ENCODE results near the gene POU2F3.
A peak's percentile ranks its signal among the peaks of the same experiment; 100 is the strongest.

Gene POU2F3

DNA sequence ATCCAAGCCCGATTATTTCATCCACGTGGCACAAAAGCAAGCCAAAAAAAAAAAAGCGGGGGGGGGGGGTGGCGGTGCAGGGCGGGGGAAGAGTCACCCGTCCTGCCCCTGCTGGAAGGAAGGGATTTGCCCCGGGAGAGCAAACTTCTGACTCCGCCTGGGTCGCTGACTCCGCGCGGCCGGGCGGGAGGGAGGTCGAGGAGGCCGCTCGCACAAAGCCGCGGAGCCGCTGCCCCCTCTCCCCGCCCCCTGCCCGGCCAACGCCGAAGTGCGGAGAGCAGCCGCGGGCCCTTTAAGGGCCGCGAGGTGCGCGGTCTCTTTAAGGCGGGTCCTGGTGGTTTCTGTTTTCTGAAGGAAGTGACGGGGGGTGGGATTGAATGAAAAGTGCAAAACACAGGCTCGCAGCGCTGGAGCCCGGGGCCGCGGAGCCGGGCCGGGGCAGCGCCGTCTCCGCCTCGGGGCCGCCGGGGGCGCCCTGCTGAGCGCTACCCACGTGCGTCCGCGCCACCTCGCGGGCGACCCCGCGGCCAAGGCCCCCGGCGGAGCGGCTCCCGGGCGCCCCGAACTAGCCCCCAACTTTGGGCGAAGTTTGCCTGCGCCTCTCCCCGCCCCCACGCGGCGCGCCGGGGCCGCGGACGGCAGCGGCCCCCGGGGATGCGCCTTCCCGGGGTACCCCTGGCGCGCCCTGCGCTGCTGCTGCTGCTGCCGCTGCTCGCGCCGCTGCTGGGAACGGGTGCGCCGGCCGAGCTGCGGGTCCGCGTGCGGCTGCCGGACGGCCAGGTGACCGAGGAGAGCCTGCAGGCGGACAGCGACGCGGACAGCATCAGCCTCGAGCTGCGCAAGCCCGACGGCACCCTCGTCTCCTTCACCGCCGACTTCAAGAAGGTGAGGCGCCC is 29.1 kb upstream of the POU2F3 start, which contains the start of gene OAF:
Gene OAF, plus strand, starts transcription at position 407 of the 896 bp plus-strand sequence. Its CDS starts 248 bp downstream, at position 655.
- peak; percentile 90 for DNase-seq (ENCODE audit: low read depth)

- DNase-seq (ENCODE audit: low read depth) = peak; percentile 24
Measured at GRCh38 chr11:120211522-120212258, 28.2 kb upstream of the POU2F3 start.

- DNase-seq (ENCODE audit: low read depth) = peak; percentile 25
Measured at GRCh38 chr11:120212259-120212878, 27.6 kb upstream of the POU2F3 start.

GRCh38 chr11:120212926-120213325 is 27.0 kb upstream of the POU2F3 start:
- DNase-seq (ENCODE audit: low read depth) = peak; percentile 43

GRCh38 chr11:120214581-120214980 is 25.4 kb upstream of the POU2F3 start:
- DNase-seq (ENCODE audit: low read depth) = no peak

GRCh38 chr11:120215634-120216033 is 24.3 kb upstream of the POU2F3 start:
- peak; percentile 79 for DNase-seq (ENCODE audit: low read depth)

DNA sequence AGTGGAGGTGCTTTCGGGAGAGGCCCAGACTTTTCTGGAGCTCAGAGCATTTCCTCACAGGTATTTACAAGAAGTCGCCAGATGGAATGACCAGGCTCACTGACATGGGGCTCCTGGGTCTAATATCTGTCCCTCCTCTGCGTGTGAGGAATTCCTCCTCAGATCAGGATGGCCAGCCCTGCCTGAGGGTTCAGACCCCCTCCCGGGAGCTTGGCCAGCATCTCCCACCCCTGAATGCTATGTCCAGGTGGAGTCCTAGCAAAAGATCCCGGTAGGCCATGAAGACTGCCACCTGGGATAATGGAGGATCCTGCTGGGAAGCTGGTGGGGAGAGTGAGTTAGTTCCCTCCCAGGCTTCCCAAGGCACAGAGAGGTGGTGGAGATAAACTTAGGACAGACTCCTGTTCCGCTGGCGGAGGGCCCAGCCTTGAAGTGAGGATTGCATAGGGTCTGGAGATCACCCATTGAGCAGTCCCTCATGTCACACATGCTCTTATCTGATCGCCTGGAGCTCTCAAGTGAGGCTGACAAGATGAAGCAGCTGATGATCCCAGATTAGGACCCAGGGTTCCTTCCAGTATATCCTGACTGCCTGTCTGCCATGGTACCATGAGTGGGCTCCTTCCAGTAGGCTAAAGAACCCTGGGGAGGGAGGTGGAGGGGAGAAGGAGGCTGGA is 23.4 kb upstream of the POU2F3 start:
- no peak for DNase-seq (ENCODE audit: low read depth)

- DNase-seq (ENCODE audit: low read depth) = no peak
Measured at GRCh38 chr11:120217526-120217925, 22.4 kb upstream of the POU2F3 start.

GRCh38 chr11:120217941-120218694 is 21.8 kb upstream of the POU2F3 start:
- DNase-seq (ENCODE audit: low read depth) = no peak

DNA sequence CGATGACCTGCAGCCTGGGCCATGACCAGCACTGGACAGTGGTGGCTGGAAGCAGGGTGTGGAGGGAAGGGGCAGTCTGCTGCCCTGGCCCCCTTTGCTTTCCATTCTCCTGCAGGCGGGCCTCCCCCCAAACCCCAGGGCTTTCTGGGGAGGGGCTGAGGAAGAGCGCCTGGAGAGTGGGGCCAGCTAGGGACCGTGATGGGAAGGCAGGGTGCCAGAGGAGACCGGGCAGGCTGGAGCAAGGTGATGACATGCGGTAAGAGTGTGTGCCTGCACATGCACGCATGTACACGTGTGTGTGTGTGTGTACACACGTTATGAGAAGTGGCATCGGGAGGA is 21.3 kb upstream of the POU2F3 start:
- DNase-seq (ENCODE audit: low read depth) = no peak

- DNase-seq (ENCODE audit: low read depth) = no peak
Measured at GRCh38 chr11:120219232-120219937, 20.6 kb upstream of the POU2F3 start.

GRCh38 chr11:120219938-120220746 is 19.8 kb upstream of the POU2F3 start:
- DNase-seq (ENCODE audit: low read depth) = no peak

DNA sequence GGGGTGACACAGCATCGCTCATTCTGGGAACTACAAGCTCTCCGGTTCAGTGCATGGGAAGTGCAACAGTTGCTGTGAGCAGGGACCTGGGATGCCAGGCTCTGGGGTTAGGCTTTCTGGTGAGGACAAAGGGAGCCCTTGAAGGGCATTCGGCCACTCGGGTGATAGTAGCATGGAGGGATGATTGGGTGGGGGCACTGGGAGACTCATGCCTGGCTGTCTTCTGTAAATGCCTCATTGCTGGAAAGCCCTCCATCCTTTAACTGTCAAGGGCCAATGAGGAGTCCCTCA is 19.2 kb upstream of the POU2F3 start:
- DNase-seq (ENCODE audit: low read depth) = no peak

- no peak for DNase-seq (ENCODE audit: low read depth)
Measured at GRCh38 chr11:120221115-120221752, 18.7 kb upstream of the POU2F3 start.

- DNase-seq (ENCODE audit: low read depth) = no peak
Measured at GRCh38 chr11:120222916-120223315, 17.0 kb upstream of the POU2F3 start.

- DNase-seq (ENCODE audit: low read depth) = no peak
Measured at GRCh38 chr11:120223793-120224192, 16.1 kb upstream of the POU2F3 start.

DNA sequence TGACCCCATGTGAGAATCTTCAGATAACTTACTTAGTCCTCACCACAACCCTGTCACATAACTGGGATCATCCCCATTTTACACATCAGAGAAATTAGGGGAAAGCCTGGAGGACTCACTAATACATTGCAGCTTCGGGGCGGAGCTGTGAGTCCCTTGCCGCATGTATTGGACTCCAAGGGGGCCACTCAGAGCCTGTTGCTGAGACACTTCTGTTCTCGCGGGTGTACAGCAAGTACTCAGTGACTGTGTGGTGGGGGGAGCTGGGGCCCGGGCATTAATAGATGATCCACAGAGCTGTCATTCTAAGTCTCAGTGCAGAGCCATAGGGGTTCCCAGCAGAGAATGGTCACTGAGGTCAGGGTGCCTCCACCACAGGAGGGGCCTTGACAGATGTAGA is 15.6 kb upstream of the POU2F3 start:
- no peak for DNase-seq (ENCODE audit: low read depth)

DNA sequence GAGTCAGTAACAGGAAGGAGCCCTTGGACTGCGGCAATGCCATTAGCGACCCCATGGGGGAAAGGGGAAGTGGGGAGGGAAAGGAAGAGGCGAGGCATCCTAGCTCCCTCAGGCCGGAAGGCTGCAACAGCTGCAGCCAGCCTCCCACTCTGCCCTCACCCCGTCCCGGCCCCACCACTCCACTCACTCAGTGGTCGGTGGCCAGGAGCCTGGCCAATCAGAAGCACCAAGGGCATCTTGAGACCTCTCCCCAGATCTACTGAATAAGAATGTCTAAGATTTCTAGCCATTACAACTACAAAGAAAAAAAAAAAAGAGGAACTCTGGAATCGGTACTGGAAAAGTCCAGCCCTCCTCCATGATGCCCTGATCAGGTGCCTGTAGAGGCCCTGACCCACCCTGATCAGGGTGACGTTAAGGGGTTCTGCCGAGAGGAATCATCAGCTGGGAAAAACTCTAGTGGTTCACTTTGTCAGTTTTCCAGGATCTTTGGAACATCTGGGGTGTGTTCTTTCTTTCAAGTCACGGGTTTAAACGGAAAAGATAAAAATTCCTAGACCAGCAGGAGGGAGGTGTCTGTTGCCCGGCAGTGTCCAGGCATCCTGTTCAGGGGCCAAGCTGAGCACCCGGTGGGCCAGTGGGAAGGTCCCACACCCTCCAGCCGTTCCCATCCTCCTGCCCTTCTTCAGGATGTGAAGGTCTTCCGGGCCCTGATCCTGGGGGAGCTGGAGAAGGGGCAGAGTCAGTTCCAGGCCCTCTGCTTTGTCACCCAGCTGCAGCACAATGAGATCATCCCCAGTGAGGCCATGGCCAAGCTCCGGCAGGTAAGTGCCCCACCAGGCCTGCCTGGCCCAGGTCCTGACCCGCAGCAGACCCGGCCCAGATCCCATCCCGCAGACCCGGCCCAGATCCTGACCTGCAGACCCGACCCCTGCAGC is 14.7 kb upstream of the POU2F3 start:
- peak; percentile 29 for DNase-seq (ENCODE audit: low read depth)

DNA sequence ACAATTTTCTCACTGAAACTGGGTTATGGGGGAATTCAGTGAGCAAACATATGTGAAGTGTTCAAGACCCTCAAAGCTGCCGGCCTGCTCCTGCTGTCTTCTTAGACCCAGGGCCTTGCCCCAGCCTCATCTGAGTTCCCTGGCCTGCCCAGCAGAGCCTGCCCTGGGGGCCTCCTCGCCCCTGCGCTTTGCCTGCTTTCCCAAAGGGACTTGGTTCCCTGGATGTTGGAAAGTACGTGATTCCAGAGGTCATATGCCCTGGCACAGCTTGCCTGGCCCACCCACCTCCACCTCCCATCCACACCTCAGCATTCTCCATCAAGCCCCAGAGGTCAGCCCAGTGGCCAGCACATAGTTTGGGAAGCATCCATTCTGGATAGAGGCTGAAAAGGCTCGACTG is 13.7 kb upstream of the POU2F3 start:
- DNase-seq (ENCODE audit: low read depth) = no peak
